HEK293 (cell line): Measurements from ENCODE around the gene GNAZ.

Source experiments
- ZNF138 ChIP-seq: fragments of 450-650 bp; formaldehyde crosslinking; IDR thresholded peaks from 2 replicates; pipeline ENCODE4 v1.5.1; 2016; ENCODE audit warnings: missing biosample characterization, missing genetic modification characterization, borderline replicate concordance
- ZNF169 ChIP-seq: fragments of 450-650 bp; formaldehyde crosslinking; IDR thresholded peaks from 2 replicates; pipeline ENCODE4 v1.5.1; 2016; ENCODE audit warnings: missing biosample characterization, missing genetic modification characterization
- ZNF558 ChIP-seq: fragments of 450-650 bp; formaldehyde crosslinking; IDR thresholded peaks from 2 replicates; pipeline ENCODE4 v1.5.1; 2016; ENCODE audit warnings: missing biosample characterization, missing genetic modification characterization
- ZNF792 ChIP-seq: fragments of 450-650 bp; formaldehyde crosslinking; IDR thresholded peaks from 2 replicates; pipeline ENCODE4 v1.5.1; 2016; ENCODE audit warnings: missing biosample characterization, missing genetic modification characterization

DNA sequence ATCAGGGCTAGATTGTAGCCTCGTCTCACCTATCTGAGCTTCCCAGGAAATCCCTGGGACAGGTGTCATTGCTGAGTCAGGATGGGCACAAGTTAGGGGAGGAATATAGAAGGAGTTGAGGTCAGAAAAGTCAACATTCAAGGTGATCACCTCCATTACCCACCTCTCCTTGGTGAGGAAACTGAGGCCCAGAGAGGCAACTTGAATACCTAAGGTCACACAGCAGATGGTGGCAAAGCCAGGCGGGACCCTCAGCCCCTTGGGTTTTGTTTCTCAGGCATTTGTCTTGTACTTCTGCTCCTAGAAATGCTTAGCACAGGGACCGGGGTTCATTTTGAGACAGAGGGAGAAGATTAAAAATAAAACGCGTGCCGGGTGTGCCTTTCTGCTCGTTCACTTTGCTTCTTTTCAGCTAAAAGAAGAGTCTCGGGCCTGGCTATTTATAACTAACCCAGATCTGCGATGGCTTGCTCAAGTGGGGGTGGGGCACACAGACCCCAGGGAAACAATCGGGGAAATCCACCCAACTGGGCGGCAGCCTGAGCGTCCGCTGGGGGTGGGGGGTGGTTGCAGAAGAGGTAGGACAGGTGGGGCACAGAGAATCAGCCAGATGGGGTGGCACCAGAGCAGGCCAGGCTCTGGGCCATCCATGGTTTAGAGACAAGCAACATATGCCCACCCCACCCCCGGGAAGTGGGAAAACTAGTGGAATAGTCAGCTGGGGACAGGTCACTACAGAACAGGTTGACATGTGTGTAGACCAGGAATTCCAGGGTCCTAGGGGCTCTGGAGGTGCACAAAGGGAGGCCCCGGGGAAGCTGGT lies 3.9 kb upstream of the GNAZ start:
- TF ChIP-seq ZNF169 (tag by site-specific recombination) (no peak), ZNF558 (tag by site-specific recombination) (no peak), ZNF138 (no peak), ZNF792 (tag by site-specific recombination) (no peak)
